ENCODE data around the gene ELMO1. TPM values are rescaled to one million over a fixed set of nuclear protein-coding genes. Genes with fewer than 3 reads are reported as not detected.
A peak's percentile ranks its signal among the peaks of the same experiment; 100 is the strongest.

ELMO1 gene
- total RNA-seq, 2 experiments from 2014 or later = 101 TPM

DNA sequence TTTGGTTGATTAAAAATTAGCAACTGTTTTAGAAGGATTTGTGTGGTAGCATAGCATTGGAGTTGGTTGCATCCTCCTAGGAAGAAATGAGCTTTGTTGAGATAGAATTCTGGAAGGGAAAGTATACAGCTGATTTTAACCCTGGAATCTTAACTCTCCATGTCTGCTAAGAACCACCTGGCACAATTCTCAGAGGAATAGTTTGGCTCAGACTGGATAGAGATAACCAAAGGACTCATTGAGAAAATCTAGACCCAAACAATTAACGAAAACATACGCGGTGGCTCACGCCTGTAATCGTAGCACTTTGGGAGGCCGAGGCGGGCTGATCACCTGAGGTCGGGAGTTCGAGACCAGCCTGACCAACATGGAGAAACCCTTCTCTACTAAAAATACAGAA lies 625.3 kb downstream of the ELMO1 start:
- no peak for DNase-seq
- Mint-ChIP-seq H3K4me1 (no peaks in the 10 kb centered on the region), H3K27ac (no peak overlapping the region), H3K4me3 (no peak overlapping the region), H3K36me3 (peaks cover 4% of the 10 kb centered on the region), H3K9me3 (ENCODE audit: low read depth) (peaks cover 2% of the 10 kb centered on the region), H3K27me3 (no peaks in the 10 kb centered on the region)
- CTCF ChIA-PET = interaction anchor here (1.0 kb wide), 1 partner anchor 10 kb away, joined by 3 read pairs; no protein-coding TSS in a partner anchor
- no peak for ATAC-seq

DNA sequence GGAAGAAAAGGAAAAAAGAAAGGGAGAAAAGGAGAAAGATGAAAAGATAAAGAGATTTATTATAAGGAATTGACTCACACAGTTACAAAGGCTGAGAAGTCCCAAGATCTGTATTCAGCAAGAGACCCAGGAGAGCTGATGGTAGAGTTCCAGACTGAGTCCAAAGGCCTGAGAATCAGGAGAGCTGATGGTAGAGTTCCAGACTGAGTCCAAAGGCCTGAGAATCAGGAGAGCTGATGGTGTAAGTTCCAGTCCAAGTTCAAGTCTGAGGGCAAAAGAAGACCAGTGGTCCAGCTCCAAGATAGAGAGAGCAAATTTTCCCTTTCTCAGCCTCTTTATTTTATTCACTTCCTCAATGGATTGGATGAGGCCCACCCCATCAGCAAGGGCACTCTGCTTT lies 627.0 kb downstream of the ELMO1 start:
- H3K27ac Mint-ChIP-seq = no peak overlapping the region
- no peaks in the 10 kb centered on the region for H3K27me3 Mint-ChIP-seq
- no peak for ATAC-seq

DNA sequence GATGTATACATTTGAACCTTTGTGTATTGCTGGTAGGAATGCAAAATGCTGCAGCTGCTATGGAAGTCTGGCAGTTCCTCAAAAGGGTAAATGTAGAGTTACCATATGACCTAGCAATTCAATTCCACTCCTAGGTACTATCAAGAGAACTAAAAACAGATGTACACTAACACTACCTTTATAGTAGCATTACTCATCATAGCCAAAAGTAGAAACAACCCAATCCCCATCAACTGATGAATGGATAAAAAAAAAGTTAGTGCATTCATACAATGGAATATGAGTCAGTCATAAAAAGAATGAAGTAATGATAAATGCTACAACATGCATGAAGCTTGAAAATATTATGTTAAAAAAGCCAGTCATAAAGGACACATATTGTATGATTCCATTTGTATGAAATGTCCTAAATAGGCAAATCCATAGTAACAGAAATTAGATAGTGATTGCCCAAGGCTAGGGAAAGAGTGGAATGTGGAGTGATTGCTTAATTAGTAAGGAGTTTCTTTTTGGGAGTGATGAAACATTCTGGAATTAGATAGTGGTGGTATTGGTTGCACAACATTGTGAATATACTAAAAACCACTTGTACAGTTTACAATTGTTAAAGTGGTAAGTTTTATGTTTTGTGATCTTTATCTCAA lies 628.0 kb downstream of the ELMO1 start:
- peaks cover 4% of the 10 kb centered on the region for H3K36me3 Mint-ChIP-seq
- no peaks in the 10 kb centered on the region for H3K4me1 Mint-ChIP-seq
- no peak overlapping the region for H3K27ac Mint-ChIP-seq
- no peak for DNase-seq
- no peak for ATAC-seq
- no peaks in the 10 kb centered on the region for H3K27me3 Mint-ChIP-seq
- CTCF ChIA-PET = no interaction called here
- peaks cover 2% of the 10 kb centered on the region for H3K9me3 Mint-ChIP-seq (ENCODE audit: low read depth)
- H3K4me3 Mint-ChIP-seq = no peak overlapping the region

More for the DNA sequence above, 627.0 kb downstream of the ELMO1 start:
- Mint-ChIP-seq H3K9me3 (ENCODE audit: low read depth) (peaks cover 2% of the 10 kb centered on the region), H3K36me3 (peaks cover 4% of the 10 kb centered on the region), H3K4me1 (no peaks in the 10 kb centered on the region), H3K4me3 (no peak overlapping the region)
- CTCF ChIA-PET = no interaction called here
- no peak for DNase-seq

DNA sequence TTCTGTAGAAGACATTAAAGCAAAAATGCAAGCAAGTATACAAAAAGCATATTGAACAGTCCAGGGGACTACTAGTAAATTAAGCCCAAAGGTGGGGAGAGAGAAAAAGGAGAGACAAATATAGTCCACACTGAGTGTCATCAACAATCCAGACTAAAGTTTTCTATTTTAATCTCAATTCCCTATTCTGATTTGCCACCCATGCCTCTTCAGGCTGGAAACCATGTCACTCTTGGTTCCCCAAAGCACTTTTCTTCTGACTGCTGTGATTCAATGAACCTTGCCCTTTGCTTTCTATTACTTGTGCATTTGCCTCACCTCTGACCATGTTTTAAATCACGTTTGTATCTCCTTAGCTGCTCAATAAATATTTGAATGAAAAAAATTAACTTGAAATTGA lies 629.0 kb downstream of the ELMO1 start:
- CTCF ChIA-PET = no interaction called here
- DNase-seq (no peak), ATAC-seq (no peak)
- H3K9me3 Mint-ChIP-seq (ENCODE audit: low read depth) = peaks cover 2% of the 10 kb centered on the region
- H3K27ac Mint-ChIP-seq = no peak overlapping the region
- no peaks in the 10 kb centered on the region for H3K4me1 Mint-ChIP-seq
- H3K36me3 Mint-ChIP-seq = peaks cover 5% of the 10 kb centered on the region
- H3K4me3 Mint-ChIP-seq = no peak overlapping the region
- no peaks in the 10 kb centered on the region for H3K27me3 Mint-ChIP-seq

DNA sequence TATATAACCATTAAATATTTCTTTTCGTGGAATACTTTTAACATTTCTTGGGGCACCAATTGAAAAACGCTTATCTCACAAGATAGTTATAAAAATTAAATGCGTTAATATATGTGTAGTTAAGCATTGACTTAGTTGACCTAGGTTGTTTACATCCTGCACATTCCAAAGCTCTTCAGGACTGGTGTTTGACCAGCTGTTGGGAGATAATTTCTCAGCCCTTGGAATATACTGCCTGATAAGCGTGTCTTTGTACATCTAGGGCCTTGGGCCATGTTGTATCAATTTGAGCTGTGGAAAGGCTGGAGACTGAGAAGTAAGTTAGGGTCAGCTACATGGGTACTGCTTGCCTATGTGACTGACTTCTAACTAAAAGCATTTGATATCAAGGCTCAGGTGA lies 634.4 kb downstream of the ELMO1 start:
- CTCF ChIA-PET = no interaction called here
- no peak for ATAC-seq
- H3K27me3 Mint-ChIP-seq = no peaks in the 10 kb centered on the region

DNA sequence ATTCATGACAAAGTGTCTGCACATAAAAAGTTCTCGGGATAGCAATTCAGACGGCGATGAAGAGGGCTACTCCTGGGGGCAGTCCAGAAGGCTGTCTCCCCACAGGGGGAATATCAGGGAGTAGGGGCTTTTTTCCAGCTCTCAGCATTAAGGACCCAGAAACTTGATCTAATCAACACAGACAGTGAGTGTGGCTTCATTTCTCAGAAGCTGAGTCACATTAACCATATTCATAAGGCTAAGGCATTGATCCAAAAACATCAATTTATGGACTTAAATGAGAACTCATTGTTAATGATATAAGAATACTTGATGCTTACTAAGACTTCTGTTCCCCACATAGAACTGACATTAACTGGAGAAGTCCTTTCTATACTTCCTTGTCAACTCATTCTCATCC lies 636.9 kb downstream of the ELMO1 start:
- H3K27ac Mint-ChIP-seq = no peak overlapping the region

More for the DNA sequence above, 634.4 kb downstream of the ELMO1 start:
- Mint-ChIP-seq H3K9me3 (ENCODE audit: low read depth) (no peaks in the 10 kb centered on the region), H3K4me1 (no peaks in the 10 kb centered on the region), H3K27ac (no peak overlapping the region), H3K36me3 (peaks cover 6% of the 10 kb centered on the region), H3K4me3 (no peak overlapping the region)
- DNase-seq = no peak

DNA sequence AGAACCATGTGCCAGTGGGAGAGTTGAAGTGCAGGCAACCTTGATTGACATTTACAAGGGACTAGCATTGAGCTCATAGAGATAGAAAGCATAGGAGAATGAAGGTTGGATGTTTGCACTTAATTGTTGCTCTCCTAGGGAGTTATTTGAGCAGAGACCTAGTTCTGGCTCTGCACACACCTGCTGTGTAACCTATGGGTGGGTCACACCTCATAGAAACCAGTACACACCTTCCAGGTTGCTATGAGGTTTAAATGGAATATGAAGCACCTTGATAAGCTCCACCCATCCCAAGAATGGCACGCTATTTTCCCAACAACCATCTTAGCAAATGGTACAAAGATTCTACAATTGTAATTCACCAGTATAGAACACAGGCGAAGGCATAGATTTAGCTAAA lies 638.2 kb downstream of the ELMO1 start:
- H3K27me3 Mint-ChIP-seq = no peaks in the 10 kb centered on the region
- no peak overlapping the region for H3K27ac Mint-ChIP-seq
- peaks cover 4% of the 10 kb centered on the region for H3K36me3 Mint-ChIP-seq
- no peaks in the 10 kb centered on the region for H3K9me3 Mint-ChIP-seq (ENCODE audit: low read depth)
- DNase-seq = no peak
- CTCF ChIA-PET = interaction anchor here (1.5 to 2.1 kb wide), 2 partner anchors 323 to 339 kb away, joined by 4 to 6 read pairs; no protein-coding TSS in a partner anchor
- peaks cover 9% of the 10 kb centered on the region for H3K4me1 Mint-ChIP-seq
- no peak for ATAC-seq
- H3K4me3 Mint-ChIP-seq = no peak overlapping the region

More for the DNA sequence above, 636.9 kb downstream of the ELMO1 start:
- Mint-ChIP-seq H3K4me3 (no peak overlapping the region), H3K4me1 (peaks cover 7% of the 10 kb centered on the region), H3K36me3 (peaks cover 4% of the 10 kb centered on the region), H3K27me3 (no peaks in the 10 kb centered on the region), H3K9me3 (ENCODE audit: low read depth) (no peaks in the 10 kb centered on the region)
- ATAC-seq = no peak
- CTCF ChIA-PET = no interaction called here
- no peak for DNase-seq

DNA sequence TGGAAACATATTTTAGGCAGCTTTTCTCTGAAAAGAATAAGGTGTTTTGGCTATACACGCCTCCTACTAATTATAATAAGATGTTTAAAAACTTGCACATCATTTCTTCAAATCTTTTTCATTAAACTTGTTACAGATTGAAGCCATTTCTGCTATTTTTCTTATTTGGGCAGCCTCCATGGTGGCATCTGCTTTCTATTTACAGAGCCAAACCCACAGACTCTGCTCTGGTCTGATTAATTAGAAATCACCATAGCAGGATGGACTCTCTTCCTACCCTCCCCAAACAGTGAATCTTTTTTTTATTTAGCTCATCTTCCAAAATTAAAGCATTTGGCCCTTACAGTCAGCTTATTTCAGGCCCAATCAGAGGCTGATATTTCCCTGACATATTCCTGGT lies 638.6 kb downstream of the ELMO1 start:
- H3K27me3 Mint-ChIP-seq = peaks cover 2% of the 10 kb centered on the region
- CTCF ChIA-PET = interaction anchor here (1.5 to 2.1 kb wide), 3 partner anchors 20 to 339 kb away, joined by 4 to 6 read pairs (median 4); no protein-coding TSS in a partner anchor

DNA sequence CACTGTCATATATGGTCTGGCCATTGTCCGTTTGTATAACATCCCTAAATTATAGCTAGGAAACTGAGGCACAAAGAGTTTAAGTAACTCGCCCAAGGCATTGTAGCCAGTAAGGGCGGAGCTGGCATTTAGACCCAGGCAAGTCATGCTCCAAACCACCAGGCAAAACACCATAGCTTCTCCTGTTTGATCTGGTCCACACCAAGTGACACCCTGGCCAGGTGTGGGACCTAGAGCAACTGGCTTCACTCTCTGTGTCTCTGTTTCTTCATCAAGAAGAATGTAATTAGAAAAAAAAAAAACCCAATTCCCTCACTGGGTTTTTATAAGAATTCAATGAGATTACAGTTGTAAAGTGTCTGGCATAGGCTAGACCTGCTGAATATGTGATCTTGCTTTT lies 639.2 kb downstream of the ELMO1 start:
- Mint-ChIP-seq H3K9me3 (ENCODE audit: low read depth) (peaks cover 2% of the 10 kb centered on the region), H3K27ac (no peak overlapping the region), H3K4me1 (peaks cover 9% of the 10 kb centered on the region), H3K4me3 (no peak overlapping the region), H3K36me3 (peaks cover 6% of the 10 kb centered on the region), H3K27me3 (peaks cover 3% of the 10 kb centered on the region)
- DNase-seq (no peak), ATAC-seq (no peak)
- CTCF ChIA-PET = interaction anchor here (1.5 to 2.1 kb wide), 2 partner anchors 19 to 322 kb away, joined by 4 to 6 read pairs; no protein-coding TSS in a partner anchor

More for the DNA sequence above, 638.6 kb downstream of the ELMO1 start:
- H3K27ac Mint-ChIP-seq = no peak overlapping the region
- H3K4me1 Mint-ChIP-seq = peaks cover 9% of the 10 kb centered on the region
- peaks cover 2% of the 10 kb centered on the region for H3K9me3 Mint-ChIP-seq (ENCODE audit: low read depth)
- H3K4me3 Mint-ChIP-seq = no peak overlapping the region
- H3K36me3 Mint-ChIP-seq = peaks cover 7% of the 10 kb centered on the region
- ATAC-seq (no peak), DNase-seq (no peak)

DNA sequence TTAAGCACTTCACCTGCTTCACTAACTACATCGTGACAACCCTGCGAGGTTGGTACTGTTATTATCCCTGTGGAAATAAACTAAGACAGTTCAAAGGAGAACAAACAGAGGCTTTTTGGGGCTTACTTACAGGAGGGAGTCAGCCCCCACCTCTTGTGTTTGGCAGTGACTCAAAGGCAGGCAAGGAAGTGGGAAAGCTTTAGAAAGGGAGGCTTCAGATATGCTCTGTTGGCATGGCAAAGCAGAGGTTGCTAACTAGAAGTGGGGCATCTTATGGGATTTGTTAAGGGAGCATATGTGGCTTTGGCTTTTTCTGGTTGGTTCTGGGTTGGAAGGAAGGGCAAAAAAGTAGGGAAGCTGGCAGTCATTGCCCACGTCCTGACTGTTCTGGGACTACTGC lies 639.6 kb downstream of the ELMO1 start:
- CTCF ChIA-PET = interaction anchor here (1.5 to 2.1 kb wide), 2 partner anchors 19 to 321 kb away, joined by 4 to 6 read pairs; no protein-coding TSS in a partner anchor
- H3K4me3 Mint-ChIP-seq = no peak overlapping the region
- H3K27me3 Mint-ChIP-seq = peaks cover 3% of the 10 kb centered on the region
- no peak overlapping the region for H3K27ac Mint-ChIP-seq
- no peak for ATAC-seq
- H3K4me1 Mint-ChIP-seq = peaks cover 9% of the 10 kb centered on the region
- peaks cover 2% of the 10 kb centered on the region for H3K9me3 Mint-ChIP-seq (ENCODE audit: low read depth)
- peaks cover 6% of the 10 kb centered on the region for H3K36me3 Mint-ChIP-seq
- DNase-seq = no peak

DNA sequence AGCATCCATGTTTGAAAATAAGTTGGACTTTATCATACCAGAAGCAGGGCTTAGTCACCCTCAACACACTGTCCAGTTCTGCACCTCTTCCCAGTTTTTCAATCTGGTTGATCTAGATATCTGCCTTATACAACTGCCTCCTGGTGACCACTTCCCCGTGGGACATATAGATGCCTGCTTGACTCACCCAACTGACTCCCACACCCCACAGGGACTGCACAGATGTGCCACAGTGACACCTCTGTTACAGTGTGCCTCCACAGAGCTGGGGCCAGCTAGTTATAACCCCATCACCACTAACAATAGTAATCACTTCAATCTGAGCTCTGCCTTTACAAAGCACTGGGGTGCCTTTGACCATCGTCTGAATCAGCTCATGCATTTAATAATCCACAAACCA lies 641.8 kb downstream of the ELMO1 start:
- peaks cover 9% of the 10 kb centered on the region for H3K4me1 Mint-ChIP-seq
- ATAC-seq (peak; percentile 16), DNase-seq (no peak)
- H3K36me3 Mint-ChIP-seq = peaks cover 6% of the 10 kb centered on the region
- no peak overlapping the region for H3K27ac Mint-ChIP-seq
- H3K9me3 Mint-ChIP-seq (ENCODE audit: low read depth) = peaks cover 2% of the 10 kb centered on the region
- H3K4me3 Mint-ChIP-seq = no peak overlapping the region
- CTCF ChIA-PET = no interaction called here
- peaks cover 12% of the 10 kb centered on the region for H3K27me3 Mint-ChIP-seq

Small RNA genes within 50 kb of the gene (microRNA-seq; reads per million reads assigned to microRNA genes)
- gene MIR1200 = not detected

Other genes with a start within 250 kb of the ELMO1 start
- gene GPR141, start 234.9 kb upstream of the ELMO1 start, total RNA-seq = under 1 TPM in 1 of 2 experiments, not detected in 1; 0.30 TPM

Measured in activated CD8-positive, alpha-beta memory T cell treated with anti-CD3 and anti-CD28 coated beads, Interleukin-2, amount 10 ng/mL, durations not matched to agents 7 days and 5 days (primary cell).